ENCODE results near the gene SRP68.

GRCh38 chr17:76065775-76066174 is 6.5 kb downstream of the SRP68 start:
- no peak for TF ChIP-seq CTCF (IDR thresholded peaks at IDR 0.05)
- TF ChIP-seq EZH2 (IDR thresholded peaks at IDR 0.05; ENCODE audit: borderline replicate concordance, insufficient read depth, low read depth, low read length, poor library complexity, severe bottlenecking), result no peak
